Endodermal cell (in vitro differentiated cells): ENCODE results near the gene SAV1. TPM values are rescaled to one million over a fixed set of nuclear protein-coding genes. Genes with fewer than 3 reads are reported as not detected.

Experiments
- DNase-seq: peaks from one replicate; pipeline ENCODE4 v3.0.0-alpha.2; 2017
- H3K27ac ChIP-seq: 2 replicates; pipeline ENCODE4 v1.5.1; 2013; ENCODE audit warnings: mild to moderate bottlenecking, low read depth, low read length, moderate library complexity
- H3K27me3 ChIP-seq: 2 replicates; pipeline ENCODE4 v1.6.1; 2013; ENCODE audit warnings: mild to moderate bottlenecking, low read length, moderate library complexity; ENCODE audit not compliant: insufficient read depth, control insufficient read depth, poor library complexity, severe bottlenecking
- H3K36me3 ChIP-seq: 2 replicates; pipeline ENCODE4 v1.7.0; 2013; ENCODE audit warnings: mild to moderate bottlenecking, low read length, moderate library complexity; ENCODE audit not compliant: control insufficient read depth, insufficient read depth
- H3K4me1 ChIP-seq: one replicate; pipeline ENCODE4 v1.7.0; 2013; ENCODE audit warnings: low read length; ENCODE audit not compliant: control insufficient read depth, insufficient read depth
- H3K4me3 ChIP-seq: 2 replicates; pipeline ENCODE4 v1.5.1; 2013; ENCODE audit warnings: mild to moderate bottlenecking, low read length, moderate library complexity
- H3K9ac ChIP-seq: 2 replicates; pipeline ENCODE4 v1.6.1; 2013; ENCODE audit warnings: mild to moderate bottlenecking, low read length, moderate library complexity; ENCODE audit not compliant: poor library complexity, severe bottlenecking; ENCODE audit errors: extremely low read depth
- H3K9me3 ChIP-seq: 2 replicates; pipeline ENCODE4 v1.6.1; 2013; ENCODE audit warnings: mild to moderate bottlenecking, low read length, moderate library complexity; ENCODE audit not compliant: control insufficient read depth
- H3K27ac Mint-ChIP-seq: 2 replicates; pipeline ENCODE4 v1.8.0; 2020; ENCODE audit warnings: mixed read lengths
- H3K27me3 Mint-ChIP-seq: 2 replicates; pipeline ENCODE4 v1.8.0; 2021; ENCODE audit warnings: mild to moderate bottlenecking, mixed read lengths; ENCODE audit not compliant: insufficient read depth
- H3K36me3 Mint-ChIP-seq: 2 replicates; pipeline ENCODE4 v1.8.0; 2020; ENCODE audit warnings: low read depth, mixed read lengths
- H3K4me1 Mint-ChIP-seq: 2 replicates; pipeline ENCODE4 v1.8.0; 2020; ENCODE audit warnings: mixed read lengths
- H3K4me3 Mint-ChIP-seq: 2 replicates; pipeline ENCODE4 v1.8.0; 2020; ENCODE audit warnings: mild to moderate bottlenecking, moderate library complexity, mixed read lengths
- H3K9me3 Mint-ChIP-seq: 2 replicates; pipeline ENCODE4 v1.8.0; 2020; ENCODE audit warnings: mild to moderate bottlenecking, mixed read lengths
- WGBS, 2 experiments: methylation state at CpG; one replicate each; pipeline versions ENCODE4 v1.1.5 to v1.1.7; 2013; ENCODE audit warnings: missing lambda C conversion rate in 2 of 2, mixed read lengths in 1 of 2; ENCODE audit not compliant: insufficient coverage in 1 of 2, insufficient read length in 1 of 2; 5-methylcytosine and 5-hydroxymethylcytosine counted together
- total RNA-seq, 2 donors: library from RNA; stranded (reverse); fragmentation: NEBNext Ultra II Directional in 1 of 2; extraction: Animal tissue kit (Norgen Biotek cat#: 25700) in 1 of 2; gene quantifications; 2 replicates in 1 of 2; 3 replicates in 1 of 2; pipeline ENCODE4 v1.2.1, GENCODE V29; 2021
- TF ChIP-seq, protein P1 (sequence below): fragments of 200-600 bp; sonication (generic); conservative IDR thresholded peaks from 2 replicates; pipeline ENCODE4 v1.5.0; 2021; ENCODE audit warnings: antibody characterized with exemption, mild to moderate bottlenecking

Gene SAV1
- total RNA-seq, 2 donors from 2014 or later, result 42.1 to 44.0 TPM

DNA sequence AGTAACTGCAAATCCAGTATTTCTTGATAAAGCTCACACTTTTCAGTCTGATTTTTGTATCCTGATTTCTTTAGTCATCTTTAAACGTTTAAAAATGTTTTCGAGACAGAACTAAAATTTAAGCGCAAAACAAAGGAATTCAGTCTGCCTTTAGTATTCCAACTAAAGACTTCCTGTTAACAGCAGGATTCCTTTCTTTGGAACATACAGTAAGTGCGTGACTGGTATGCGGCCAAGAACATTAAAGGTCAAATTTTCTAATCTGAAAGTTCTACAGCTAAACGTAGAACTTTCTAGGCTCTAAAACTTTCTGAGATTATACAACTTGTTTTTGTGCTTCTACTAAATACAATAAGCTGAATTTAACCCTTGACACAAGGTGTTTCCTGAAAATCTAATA is 9.9 kb downstream of the SAV1 start:
- H3K9me3 ChIP-seq, result peaks cover 20% of the 10 kb centered on the region
- TF ChIP-seq, protein P1, sequence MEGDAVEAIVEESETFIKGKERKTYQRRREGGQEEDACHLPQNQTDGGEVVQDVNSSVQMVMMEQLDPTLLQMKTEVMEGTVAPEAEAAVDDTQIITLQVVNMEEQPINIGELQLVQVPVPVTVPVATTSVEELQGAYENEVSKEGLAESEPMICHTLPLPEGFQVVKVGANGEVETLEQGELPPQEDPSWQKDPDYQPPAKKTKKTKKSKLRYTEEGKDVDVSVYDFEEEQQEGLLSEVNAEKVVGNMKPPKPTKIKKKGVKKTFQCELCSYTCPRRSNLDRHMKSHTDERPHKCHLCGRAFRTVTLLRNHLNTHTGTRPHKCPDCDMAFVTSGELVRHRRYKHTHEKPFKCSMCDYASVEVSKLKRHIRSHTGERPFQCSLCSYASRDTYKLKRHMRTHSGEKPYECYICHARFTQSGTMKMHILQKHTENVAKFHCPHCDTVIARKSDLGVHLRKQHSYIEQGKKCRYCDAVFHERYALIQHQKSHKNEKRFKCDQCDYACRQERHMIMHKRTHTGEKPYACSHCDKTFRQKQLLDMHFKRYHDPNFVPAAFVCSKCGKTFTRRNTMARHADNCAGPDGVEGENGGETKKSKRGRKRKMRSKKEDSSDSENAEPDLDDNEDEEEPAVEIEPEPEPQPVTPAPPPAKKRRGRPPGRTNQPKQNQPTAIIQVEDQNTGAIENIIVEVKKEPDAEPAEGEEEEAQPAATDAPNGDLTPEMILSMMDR, result no peak
- Mint-ChIP-seq H3K27me3 (no peaks in the 10 kb centered on the region), H3K27ac (peak overlapping the region; percentile 77), H3K36me3 (peaks cover 43% of the 10 kb centered on the region), H3K4me1 (peaks cover 18% of the 10 kb centered on the region), H3K9me3 (peaks cover 15% of the 10 kb centered on the region), H3K4me3 (no peak overlapping the region)
- H3K27me3 ChIP-seq, result no peaks in the 10 kb centered on the region
- H3K9ac ChIP-seq, result no peak overlapping the region
- no peak for DNase-seq
- peaks cover 26% of the 10 kb centered on the region for H3K36me3 ChIP-seq
- H3K4me1 ChIP-seq, result peaks cover 8% of the 10 kb centered on the region
- H3K27ac ChIP-seq, result no peak overlapping the region
- H3K4me3 ChIP-seq, result no peak overlapping the region
- WGBS, 2 experiments, result 27 to 42% methylated on average over 6 of the region's 6 CpGs

DNA sequence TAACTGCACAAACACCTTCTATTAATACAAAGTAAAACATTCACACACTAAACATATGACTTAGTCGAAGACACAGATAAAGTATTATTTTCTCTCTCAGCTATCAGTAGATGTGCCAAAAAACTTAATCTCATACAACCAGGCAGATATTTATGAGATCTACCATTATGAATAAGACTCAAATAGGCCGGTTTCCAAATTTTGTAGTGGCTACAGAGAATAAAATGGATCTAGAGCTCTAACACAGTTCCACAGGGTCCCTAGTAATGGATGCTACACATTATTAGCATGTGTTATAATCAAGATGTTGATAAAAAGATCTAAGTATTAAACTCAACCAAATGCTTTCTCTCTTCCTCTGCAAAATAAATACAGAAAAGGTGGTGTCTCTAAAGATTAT is 10.4 kb downstream of the SAV1 start:
- Mint-ChIP-seq H3K9me3 (peaks cover 15% of the 10 kb centered on the region), H3K4me1 (peaks cover 18% of the 10 kb centered on the region), H3K4me3 (no peak overlapping the region), H3K27ac (peak overlapping the region; percentile 77), H3K27me3 (no peaks in the 10 kb centered on the region), H3K36me3 (peaks cover 40% of the 10 kb centered on the region)
- Histone ChIP-seq H3K9me3 (peaks cover 20% of the 10 kb centered on the region), H3K27ac (no peak overlapping the region), H3K36me3 (peaks cover 26% of the 10 kb centered on the region), H3K27me3 (no peaks in the 10 kb centered on the region), H3K9ac (no peak overlapping the region), H3K4me3 (no peak overlapping the region), H3K4me1 (peaks cover 8% of the 10 kb centered on the region)
- 88 to 98% methylated on average over 1 to 2 of the region's 2 CpGs for WGBS, 2 experiments
- TF ChIP-seq, protein P1, result no peak
- no peak for DNase-seq

DNA sequence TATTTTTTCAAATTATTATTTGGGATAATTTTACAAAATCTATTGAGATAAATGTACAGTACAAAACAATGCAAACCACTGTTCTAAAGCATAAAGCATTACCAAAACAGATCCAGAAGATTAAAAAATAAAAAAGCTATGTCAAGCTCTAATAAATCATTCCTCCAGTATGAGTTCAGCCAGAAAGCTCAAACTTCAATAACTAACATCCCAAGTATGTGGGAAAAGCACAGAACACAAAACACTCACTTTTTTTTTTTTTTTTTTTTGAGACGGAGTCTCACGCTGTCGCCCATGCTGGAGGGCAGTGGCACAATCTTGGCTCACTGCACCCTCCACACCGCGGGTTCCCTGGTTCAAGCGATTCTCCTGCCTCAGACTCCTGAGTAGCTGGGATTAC is 11.3 kb downstream of the SAV1 start:
- H3K4me3 ChIP-seq, result no peak overlapping the region

More for the DNA sequence above, 11.3 kb downstream of the SAV1 start:
- Mint-ChIP-seq H3K36me3 (peaks cover 39% of the 10 kb centered on the region), H3K27me3 (no peaks in the 10 kb centered on the region), H3K4me1 (peaks cover 18% of the 10 kb centered on the region), H3K27ac (no peak overlapping the region), H3K9me3 (peaks cover 15% of the 10 kb centered on the region), H3K4me3 (no peak overlapping the region)
- WGBS, 2 experiments, result 96 to 100% methylated on average over 5 to 6 of the region's 6 CpGs
- no peaks in the 10 kb centered on the region for H3K27me3 ChIP-seq
- H3K36me3 ChIP-seq, result peaks cover 19% of the 10 kb centered on the region
- TF ChIP-seq, protein P1, result no peak
- H3K27ac ChIP-seq, result no peak overlapping the region
- peaks cover 18% of the 10 kb centered on the region for H3K9me3 ChIP-seq
- no peak overlapping the region for H3K9ac ChIP-seq
- no peak for DNase-seq
- H3K4me1 ChIP-seq, result peaks cover 8% of the 10 kb centered on the region
